ENCODE measurements around the gene RPL13. TPM values are rescaled to one million over a fixed set of nuclear protein-coding genes. Genes with fewer than 3 reads are reported as not detected.

The RPL13 gene
- polyA plus RNA-seq, 3 donors = 1,251 to 2,437 (median 1,329) TPM

GRCh38 chr16:89613954-89614459 is 53.5 kb downstream of the RPL13 start:
- Histone ChIP-seq H3K27ac (ENCODE audit: low read depth in 1 of 2, low read length in 2 of 2) (no peak overlapping the region), H3K4me3 (replicated peaks in 1 of 3; ENCODE audit: low read depth in 2 of 3, low read length in 3 of 3) (no peak overlapping the region), H4K20me1 (ENCODE audit: insufficient read depth, low read length) (no peaks in the 10 kb centered on the region), H3K79me2 (ENCODE audit: insufficient read depth, low read length) (no peaks in the 10 kb centered on the region), H3K4me1 (ENCODE audit: control insufficient read depth in 1 of 2, insufficient read depth in 2 of 2, low read length in 2 of 2) (no peaks in the 10 kb centered on the region), H3K9me3 (replicated peaks in 1 of 2; ENCODE audit: control insufficient read depth in 1 of 2, insufficient read depth in 1 of 2, low read length in 2 of 2) (no peaks in the 10 kb centered on the region), H3K9ac (ENCODE audit: insufficient read depth, low read length, poor library complexity, severe bottlenecking) (no peak overlapping the region), H3K27me3 (ENCODE audit: control insufficient read depth in 2 of 2, insufficient read depth in 2 of 2, low read length in 2 of 2) (no peaks in the 10 kb centered on the region), H3K4me2 (replicated peaks; ENCODE audit: extremely low read depth, low read length, poor library complexity, severe bottlenecking) (no peak overlapping the region), H2AFZ (ENCODE audit: insufficient read depth, low read depth, low read length, poor library complexity, severe bottlenecking) (no peak overlapping the region), H3K36me3 (replicated peaks in 1 of 2; ENCODE audit: control insufficient read depth in 1 of 2, insufficient read depth in 2 of 2, low read length in 2 of 2) (no peaks in the 10 kb centered on the region)
- Mint-ChIP-seq H3K27me3 (ENCODE audit: low read depth in 3 of 3) (peaks cover 6 to 15% (median 6%) of the 10 kb centered on the region in 3 donors), H3K27ac (no peak overlapping the region), H3K4me1 (no peaks in the 10 kb centered on the region), H3K36me3 (no peaks in the 10 kb centered on the region), H3K4me3 (no peak overlapping the region), H3K9me3 (peaks cover 0 to 5% (median 0%) of the 10 kb centered on the region in 7 donors)
- WGBS (ENCODE audit: insufficient coverage) = 96% methylated on average over 19 of the region's 22 CpGs
- TF ChIP-seq CTCF (IDR thresholded peaks at IDR 0.05) = no peak
- DNase-seq = no peak
- intact Hi-C loops (cut with micrococcal nuclease) = no loop called here

Small RNA genes within 50 kb of the gene (small RNA-seq; reads per million reads assigned to genes)
- not detected for gene SNORD68 (ENCODE audit: insufficient read length, low read depth)

Other genes with a start within 250 kb of the RPL13 start
- gene ANKRD11, start 70.1 kb upstream of the RPL13 start, polyA plus RNA-seq = 10 to 100 TPM in 1 of 3 donors, 1 to 10 TPM in 2; 3.2 to 62.4 (median 5.4) TPM
- 100 to 1,000 TPM in 1 of 3 donors, 10 to 100 TPM in 2; 30.3 to 120 (median 34.4) TPM for gene SPG7, start 52.3 kb upstream of the RPL13 start, polyA plus RNA-seq
- gene CPNE7, start 15.1 kb downstream of the RPL13 start, polyA plus RNA-seq = not detected
- not detected for gene DPEP1, start 53.0 kb downstream of the RPL13 start, polyA plus RNA-seq
- 10 to 100 TPM; 57.3 to 85.7 (median 76.6) TPM for gene CHMP1A, start 97.0 kb downstream of the RPL13 start, polyA plus RNA-seq
- 1 to 10 TPM; 1.4 to 3.5 (median 1.8) TPM for gene SPATA33, start 97.2 kb downstream of the RPL13 start, polyA plus RNA-seq
- 100 to 1,000 TPM in 1 of 3 donors, 10 to 100 TPM in 2; 16.5 to 107 (median 18.3) TPM for gene CDK10, start 126.0 kb downstream of the RPL13 start, polyA plus RNA-seq
- 10 to 100 TPM in 2 of 3 donors, 1 to 10 TPM in 1; 10.0 to 17.6 (median 15.1) TPM for gene SPATA2L, start 141.0 kb downstream of the RPL13 start, polyA plus RNA-seq
- 10 to 100 TPM in 1 of 3 donors, 1 to 10 TPM in 2; 1.2 to 29.7 (median 1.6) TPM for gene VPS9D1, start 160.2 kb downstream of the RPL13 start, polyA plus RNA-seq
- 10 to 100 TPM in 1 of 3 donors, 1 to 10 TPM in 2; 2.2 to 54.5 (median 3.2) TPM for gene ZNF276, start 160.9 kb downstream of the RPL13 start, polyA plus RNA-seq